ENCODE results near the gene EWSR1. TPM values are rescaled to one million over a fixed set of nuclear protein-coding genes. Genes with fewer than 3 reads are reported as not detected.

The EWSR1 gene
- total and polyA plus RNA-seq, 2 donors: 175 to 236 TPM

- Histone ChIP-seq H3K27me3 (ENCODE audit: control insufficient read depth in 2 of 2, insufficient read depth in 1 of 2, low read length in 1 of 2) (no peaks in the 10 kb centered on the region), H3K9me3 (ENCODE audit: control insufficient read depth in 2 of 2, insufficient read depth in 1 of 2, low read length in 1 of 2) (no peaks in the 10 kb centered on the region), H3K36me3 (ENCODE audit: control insufficient read depth in 2 of 2, insufficient read depth in 2 of 2, low read length in 1 of 2) (peaks cover 14 to 17% of the 10 kb centered on the region in 2 donors), H3K4me1 (ENCODE audit: control insufficient read depth in 2 of 2, insufficient read depth in 2 of 2, low read length in 2 of 2) (peaks cover 13 to 15% of the 10 kb centered on the region in 2 donors), H3K27ac (ENCODE audit: low read depth in 1 of 2, low read length in 1 of 2) (no peak overlapping the region), H3K4me3 (ENCODE audit: low read length in 2 of 2) (no peak overlapping the region)
- WGBS: 98% methylated on average over 11 of the region's 11 CpGs
- DNase-seq (ENCODE audit: low read depth in 6 of 9, low spot score in 9 of 9): no peak
These were observed 12.9 kb upstream of the EWSR1 start for GRCh38 chr22:29255064-29255621.

GRCh38 chr22:29256606-29257325 lies 11.3 kb upstream of the EWSR1 start:
- H3K9me3 ChIP-seq (ENCODE audit: control insufficient read depth in 2 of 2, insufficient read depth in 1 of 2, low read length in 1 of 2): no peaks in the 10 kb centered on the region
- no peak for DNase-seq (ENCODE audit: low read depth in 6 of 9, low spot score in 9 of 9)
- H3K27ac ChIP-seq (ENCODE audit: low read depth in 1 of 2, low read length in 1 of 2): no peak overlapping the region
- H3K27me3 ChIP-seq (ENCODE audit: control insufficient read depth in 2 of 2, insufficient read depth in 1 of 2, low read length in 1 of 2): no peaks in the 10 kb centered on the region
- H3K36me3 ChIP-seq (ENCODE audit: control insufficient read depth in 2 of 2, insufficient read depth in 2 of 2, low read length in 1 of 2): peaks cover 18 to 25% of the 10 kb centered on the region in 2 donors
- H3K4me3 ChIP-seq (ENCODE audit: low read length in 2 of 2): no peak overlapping the region
- 98% methylated on average over 8 of the region's 8 CpGs for WGBS
- peaks cover 13 to 15% of the 10 kb centered on the region in 2 donors for H3K4me1 ChIP-seq (ENCODE audit: control insufficient read depth in 2 of 2, insufficient read depth in 2 of 2, low read length in 2 of 2)

- WGBS: 87% methylated on average over 8 of the region's 8 CpGs
- peaks cover 18 to 25% of the 10 kb centered on the region in 2 donors for H3K36me3 ChIP-seq (ENCODE audit: control insufficient read depth in 2 of 2, insufficient read depth in 2 of 2, low read length in 1 of 2)
- peaks cover 13 to 15% of the 10 kb centered on the region in 2 donors for H3K4me1 ChIP-seq (ENCODE audit: control insufficient read depth in 2 of 2, insufficient read depth in 2 of 2, low read length in 2 of 2)
- H3K4me3 ChIP-seq (ENCODE audit: low read length in 2 of 2): no peak overlapping the region
- no peak for DNase-seq (ENCODE audit: low read depth in 6 of 9, low spot score in 9 of 9)
- H3K27me3 ChIP-seq (ENCODE audit: control insufficient read depth in 2 of 2, insufficient read depth in 1 of 2, low read length in 1 of 2): no peaks in the 10 kb centered on the region
- H3K9me3 ChIP-seq (ENCODE audit: control insufficient read depth in 2 of 2, insufficient read depth in 1 of 2, low read length in 1 of 2): no peaks in the 10 kb centered on the region
- no peak overlapping the region for H3K27ac ChIP-seq (ENCODE audit: low read depth in 1 of 2, low read length in 1 of 2)
These were observed 10.3 kb upstream of the EWSR1 start for GRCh38 chr22:29257751-29258181.

- 95% methylated on average over 17 of the region's 17 CpGs for WGBS
- no peak overlapping the region for H3K27ac ChIP-seq (ENCODE audit: low read depth in 1 of 2, low read length in 1 of 2)
- no peak for DNase-seq (ENCODE audit: low read depth in 6 of 9, low spot score in 9 of 9)
- H3K27me3 ChIP-seq (ENCODE audit: control insufficient read depth in 2 of 2, insufficient read depth in 1 of 2, low read length in 1 of 2): no peaks in the 10 kb centered on the region
- no peaks in the 10 kb centered on the region for H3K9me3 ChIP-seq (ENCODE audit: control insufficient read depth in 2 of 2, insufficient read depth in 1 of 2, low read length in 1 of 2)
- H3K4me1 ChIP-seq (ENCODE audit: control insufficient read depth in 2 of 2, insufficient read depth in 2 of 2, low read length in 2 of 2): peaks cover 13 to 15% of the 10 kb centered on the region in 2 donors
- no peak overlapping the region for H3K4me3 ChIP-seq (ENCODE audit: low read length in 2 of 2)
- H3K36me3 ChIP-seq (ENCODE audit: control insufficient read depth in 2 of 2, insufficient read depth in 2 of 2, low read length in 1 of 2): peaks cover 18 to 27% of the 10 kb centered on the region in 2 donors
These were observed 9.4 kb upstream of the EWSR1 start for GRCh38 chr22:29258407-29259252.

- no peak for DNase-seq (ENCODE audit: low read depth in 6 of 9, low spot score in 9 of 9)
- no peaks in the 10 kb centered on the region for H3K9me3 ChIP-seq (ENCODE audit: control insufficient read depth in 2 of 2, insufficient read depth in 1 of 2, low read length in 1 of 2)
- H3K4me1 ChIP-seq (ENCODE audit: control insufficient read depth in 2 of 2, insufficient read depth in 2 of 2, low read length in 2 of 2): peaks cover 6 to 8% of the 10 kb centered on the region in 2 donors
- no peak overlapping the region for H3K4me3 ChIP-seq (ENCODE audit: low read length in 2 of 2)
- H3K27me3 ChIP-seq (ENCODE audit: control insufficient read depth in 2 of 2, insufficient read depth in 1 of 2, low read length in 1 of 2): no peaks in the 10 kb centered on the region
- H3K27ac ChIP-seq (ENCODE audit: low read depth in 1 of 2, low read length in 1 of 2): no peak overlapping the region
- WGBS: 91% methylated on average over 11 of the region's 11 CpGs
- H3K36me3 ChIP-seq (ENCODE audit: control insufficient read depth in 2 of 2, insufficient read depth in 2 of 2, low read length in 1 of 2): peaks cover 21 to 31% of the 10 kb centered on the region in 2 donors
These were observed 8.7 kb upstream of the EWSR1 start for GRCh38 chr22:29259253-29259899.

GRCh38 chr22:29260031-29260560 lies 8.0 kb upstream of the EWSR1 start:
- H3K27me3 ChIP-seq (ENCODE audit: control insufficient read depth in 2 of 2, insufficient read depth in 1 of 2, low read length in 1 of 2): no peaks in the 10 kb centered on the region
- WGBS: 98% methylated on average over 13 of the region's 13 CpGs
- no peak overlapping the region for H3K27ac ChIP-seq (ENCODE audit: low read depth in 1 of 2, low read length in 1 of 2)
- H3K4me1 ChIP-seq (ENCODE audit: control insufficient read depth in 2 of 2, insufficient read depth in 2 of 2, low read length in 2 of 2): peaks cover 0 to 2% of the 10 kb centered on the region in 2 donors
- no peak overlapping the region for H3K4me3 ChIP-seq (ENCODE audit: low read length in 2 of 2)
- H3K9me3 ChIP-seq (ENCODE audit: control insufficient read depth in 2 of 2, insufficient read depth in 1 of 2, low read length in 1 of 2): no peaks in the 10 kb centered on the region
- peaks cover 24 to 32% of the 10 kb centered on the region in 2 donors for H3K36me3 ChIP-seq (ENCODE audit: control insufficient read depth in 2 of 2, insufficient read depth in 2 of 2, low read length in 1 of 2)
- DNase-seq (ENCODE audit: low read depth in 6 of 9, low spot score in 9 of 9): no peak

- H3K4me1 ChIP-seq (ENCODE audit: control insufficient read depth in 2 of 2, insufficient read depth in 2 of 2, low read length in 2 of 2): peaks cover 0 to 2% of the 10 kb centered on the region in 2 donors
- no peaks in the 10 kb centered on the region for H3K27me3 ChIP-seq (ENCODE audit: control insufficient read depth in 2 of 2, insufficient read depth in 1 of 2, low read length in 1 of 2)
- WGBS: 96% methylated on average over 17 of the region's 17 CpGs
- DNase-seq (ENCODE audit: low read depth in 6 of 9, low spot score in 9 of 9): no peak
- no peak overlapping the region for H3K4me3 ChIP-seq (ENCODE audit: low read length in 2 of 2)
- peaks cover 31 to 37% of the 10 kb centered on the region in 2 donors for H3K36me3 ChIP-seq (ENCODE audit: control insufficient read depth in 2 of 2, insufficient read depth in 2 of 2, low read length in 1 of 2)
- H3K27ac ChIP-seq (ENCODE audit: low read depth in 1 of 2, low read length in 1 of 2): no peak overlapping the region
- no peaks in the 10 kb centered on the region for H3K9me3 ChIP-seq (ENCODE audit: control insufficient read depth in 2 of 2, insufficient read depth in 1 of 2, low read length in 1 of 2)
These were observed 7.3 kb upstream of the EWSR1 start for GRCh38 chr22:29260601-29261315.

- 94% methylated on average over 14 of the region's 14 CpGs for WGBS
- no peaks in the 10 kb centered on the region for H3K27me3 ChIP-seq (ENCODE audit: control insufficient read depth in 2 of 2, insufficient read depth in 1 of 2, low read length in 1 of 2)
- peaks cover 9 to 11% of the 10 kb centered on the region in 2 donors for H3K4me1 ChIP-seq (ENCODE audit: control insufficient read depth in 2 of 2, insufficient read depth in 2 of 2, low read length in 2 of 2)
- no peak overlapping the region for H3K4me3 ChIP-seq (ENCODE audit: low read length in 2 of 2)
- no peak for DNase-seq (ENCODE audit: low read depth in 6 of 9, low spot score in 9 of 9)
- H3K9me3 ChIP-seq (ENCODE audit: control insufficient read depth in 2 of 2, insufficient read depth in 1 of 2, low read length in 1 of 2): no peaks in the 10 kb centered on the region
- H3K27ac ChIP-seq (ENCODE audit: low read depth in 1 of 2, low read length in 1 of 2): no peak overlapping the region
- peaks cover 29 to 31% of the 10 kb centered on the region in 2 donors for H3K36me3 ChIP-seq (ENCODE audit: control insufficient read depth in 2 of 2, insufficient read depth in 2 of 2, low read length in 1 of 2)
These were observed 4.2 kb upstream of the EWSR1 start for GRCh38 chr22:29263791-29264276.

Data from thymus (tissue), 11 donors.